Type B pancreatic cell (in vitro differentiated cells): ENCODE measurements around the gene CSNK1D. TPM values are rescaled to one million over a fixed set of nuclear protein-coding genes. Genes with fewer than 3 reads are reported as not detected.

ENCODE experiments used
- DNase-seq: peaks from one replicate; pipeline ENCODE4 v3.0.0; 2021; ENCODE audit warnings: mixed read lengths; ENCODE audit not compliant: unreplicated experiment; ENCODE audit errors: extremely low spot score
- H3K27ac Mint-ChIP-seq: 2 replicates; pipeline ENCODE4 v1.8.0; 2021; ENCODE audit warnings: mild to moderate bottlenecking, mixed read lengths
- H3K27me3 Mint-ChIP-seq: 2 replicates; pipeline ENCODE4 v1.8.0; 2021; ENCODE audit warnings: mixed read lengths
- H3K36me3 Mint-ChIP-seq: 2 replicates; pipeline ENCODE4 v1.8.0; 2021; ENCODE audit warnings: mixed read lengths
- H3K4me1 Mint-ChIP-seq: one replicate; pipeline ENCODE4 v1.8.0; 2021; ENCODE audit warnings: mixed read lengths; ENCODE audit not compliant: unreplicated experiment
- H3K4me3 Mint-ChIP-seq: 2 replicates; pipeline ENCODE4 v1.8.0; 2021; ENCODE audit warnings: mild to moderate bottlenecking, mixed read lengths
- H3K9me3 Mint-ChIP-seq: 2 replicates; pipeline ENCODE4 v1.8.0; 2021; ENCODE audit warnings: mixed read lengths
- CTCF ChIP-seq: fragments of 200-600 bp; sonication (generic); conservative IDR thresholded peaks from 2 replicates; pipeline ENCODE4 v1.5.0; 2021; ENCODE audit warnings: antibody characterized with exemption, mild to moderate bottlenecking
- total RNA-seq: library from RNA; stranded (reverse); gene quantifications from 2 replicates; pipeline ENCODE4 v1.2.1, GENCODE V29; 2021; ENCODE audit warnings: low replicate concordance

Gene CSNK1D
- total RNA-seq, 1 donor from 2014 or later: 176 TPM

GRCh38 chr17:82247856-82248671 lies 25.4 kb downstream of the CSNK1D start:
- Mint-ChIP-seq H3K4me1 (no peaks in the 10 kb centered on the region), H3K36me3 (peaks cover 25% of the 10 kb centered on the region), H3K9me3 (no peaks in the 10 kb centered on the region), H3K4me3 (no peak overlapping the region), H3K27me3 (no peaks in the 10 kb centered on the region), H3K27ac (no peak overlapping the region)
- TF ChIP-seq CTCF: no peak
- DNase-seq: no peak

- Mint-ChIP-seq H3K9me3 (no peaks in the 10 kb centered on the region), H3K27ac (no peak overlapping the region)
- no peak for TF ChIP-seq CTCF
Observed at GRCh38 chr17:82247182-82247823, 26.2 kb downstream of the CSNK1D start.

GRCh38 chr17:82246365-82247181 lies 26.9 kb downstream of the CSNK1D start:
- Mint-ChIP-seq H3K4me3 (no peak overlapping the region), H3K4me1 (no peaks in the 10 kb centered on the region), H3K36me3 (peaks cover 15% of the 10 kb centered on the region), H3K27me3 (no peaks in the 10 kb centered on the region), H3K27ac (no peak overlapping the region), H3K9me3 (no peaks in the 10 kb centered on the region)
- TF ChIP-seq CTCF: no peak
- no peak for DNase-seq

More at GRCh38 chr17:82247182-82247823, 26.2 kb downstream of the CSNK1D start:
- Mint-ChIP-seq H3K36me3 (peaks cover 17% of the 10 kb centered on the region), H3K4me3 (no peak overlapping the region), H3K4me1 (no peaks in the 10 kb centered on the region), H3K27me3 (no peaks in the 10 kb centered on the region)
- DNase-seq: no peak

GRCh38 chr17:82246040-82246364 lies 27.5 kb downstream of the CSNK1D start:
- no peaks in the 10 kb centered on the region for H3K27me3 Mint-ChIP-seq
- no peaks in the 10 kb centered on the region for H3K9me3 Mint-ChIP-seq
- no peak for TF ChIP-seq CTCF
- H3K4me1 Mint-ChIP-seq: no peaks in the 10 kb centered on the region
- no peak overlapping the region for H3K27ac Mint-ChIP-seq
- peaks cover 15% of the 10 kb centered on the region for H3K36me3 Mint-ChIP-seq
- no peak for DNase-seq
- no peak overlapping the region for H3K4me3 Mint-ChIP-seq

- Mint-ChIP-seq H3K4me1 (no peaks in the 10 kb centered on the region), H3K27me3 (no peaks in the 10 kb centered on the region), H3K4me3 (no peak overlapping the region), H3K27ac (no peak overlapping the region), H3K36me3 (peaks cover 15% of the 10 kb centered on the region), H3K9me3 (no peaks in the 10 kb centered on the region)
- no peak for DNase-seq
- no peak for TF ChIP-seq CTCF
Observed at GRCh38 chr17:82245134-82246039, 28.1 kb downstream of the CSNK1D start.
